ENCODE data around the gene YPEL2.

Gene YPEL2

GRCh38 chr17:59372138-59372751 lies 40.8 kb downstream of the YPEL2 start:
- DNase-seq (ENCODE audit: low read depth), result peak; percentile 95
- H3K4me3 ChIP-seq (ENCODE audit: low read length), result no peak overlapping the region
- no peak for TF ChIP-seq CTCF (conservative IDR thresholded peaks at IDR 0.05; ENCODE audit: low read length)

- H3K4me3 ChIP-seq (ENCODE audit: low read length), result no peak overlapping the region
- no peak for TF ChIP-seq CTCF (conservative IDR thresholded peaks at IDR 0.05; ENCODE audit: low read length)
- DNase-seq (ENCODE audit: low read depth), result peak; percentile 97
These were observed 42.5 kb downstream of the YPEL2 start for GRCh38 chr17:59373882-59374495.

- H3K4me3 ChIP-seq (ENCODE audit: low read length), result no peak overlapping the region
- DNase-seq (ENCODE audit: low read depth), result no peak
- no peak for TF ChIP-seq CTCF (conservative IDR thresholded peaks at IDR 0.05; ENCODE audit: low read length)
These were observed 43.2 kb downstream of the YPEL2 start for GRCh38 chr17:59374612-59375011.

GRCh38 chr17:59375857-59376256 lies 44.4 kb downstream of the YPEL2 start:
- no peak for DNase-seq (ENCODE audit: low read depth)
- TF ChIP-seq CTCF (conservative IDR thresholded peaks at IDR 0.05; ENCODE audit: low read length), result no peak
- no peak overlapping the region for H3K4me3 ChIP-seq (ENCODE audit: low read length)

GRCh38 chr17:59376506-59376905 lies 45.1 kb downstream of the YPEL2 start:
- DNase-seq (ENCODE audit: low read depth), result no peak
- no peak overlapping the region for H3K4me3 ChIP-seq (ENCODE audit: low read length)
- no peak for TF ChIP-seq CTCF (conservative IDR thresholded peaks at IDR 0.05; ENCODE audit: low read length)

- no peak overlapping the region for H3K4me3 ChIP-seq (ENCODE audit: low read length)
- TF ChIP-seq CTCF (conservative IDR thresholded peaks at IDR 0.05; ENCODE audit: low read length), result no peak
- DNase-seq (ENCODE audit: low read depth), result peak; percentile 80
These were observed 46.0 kb downstream of the YPEL2 start for GRCh38 chr17:59377410-59377809.

GRCh38 chr17:59378675-59379074 lies 47.2 kb downstream of the YPEL2 start:
- no peak for TF ChIP-seq CTCF (conservative IDR thresholded peaks at IDR 0.05; ENCODE audit: low read length)
- no peak overlapping the region for H3K4me3 ChIP-seq (ENCODE audit: low read length)
- DNase-seq (ENCODE audit: low read depth), result peak; percentile 95

All from AG10803 (cell line).